DND-41 (cell line): ENCODE results near the gene COBL.

Source experiments
- CTCF ChIP-seq: IDR thresholded peaks from 2 replicates; pipeline ENCODE4 v1.5.1; 2012; ENCODE audit warnings: borderline replicate concordance, low read length, moderate library complexity, mild to moderate bottlenecking; ENCODE audit not compliant: poor library complexity, severe bottlenecking; ENCODE audit errors: extremely low read depth
- EZH2 ChIP-seq: IDR thresholded peaks from 3 replicates; pipeline ENCODE4 v1.6.1; 2012; ENCODE audit warnings: borderline replicate concordance, low read depth, mild to moderate bottlenecking, moderate library complexity, low read length, inconsistent platforms; ENCODE audit not compliant: severe bottlenecking

- TF ChIP-seq CTCF (no peak), EZH2 (no peak)
These were observed 30.2 kb downstream of the COBL start for GRCh38 chr7:51286401-51286800.
